A673 (cell line): ENCODE data around the gene RBFOX1.

ENCODE experiments used
- CTCF ChIP-seq: fragments of 300-800, 200-600 bp; sonication (generic); conservative IDR thresholded peaks from 2 replicates; pipeline ENCODE4 v1.5.1; 2017; ENCODE audit warnings: low read depth, mild to moderate bottlenecking, antibody characterized with exemption, low read length, moderate library complexity, mixed read lengths
- EZH2 ChIP-seq: fragments of 200-600 bp; sonication (generic); IDR thresholded peaks from 2 replicates; pipeline ENCODE4 v1.6.1; 2017; ENCODE audit warnings: borderline replicate concordance, low read depth, mild to moderate bottlenecking, mixed read lengths, antibody characterized with exemption, low read length; ENCODE audit not compliant: poor library complexity, severe bottlenecking

- TF ChIP-seq CTCF = no peak
- TF ChIP-seq EZH2 = no peak
Observed at GRCh38 chr16:7555459-7555858, 222.8 kb downstream of the RBFOX1 start.
